NAMALWA (cell line): ENCODE data around the gene MRPS2.
"Not testable (repeated sequence)": the region's sequence is repeated elsewhere in the genome, so short reads cannot be mapped to it uniquely, and the experiment has no call there.

ENCODE experiments used
- DNase-seq: peaks from one replicate; pipeline ENCODE4 v3.0.0-alpha.2; 2015; ENCODE audit warnings: low spot score

The MRPS2 gene

DNA sequence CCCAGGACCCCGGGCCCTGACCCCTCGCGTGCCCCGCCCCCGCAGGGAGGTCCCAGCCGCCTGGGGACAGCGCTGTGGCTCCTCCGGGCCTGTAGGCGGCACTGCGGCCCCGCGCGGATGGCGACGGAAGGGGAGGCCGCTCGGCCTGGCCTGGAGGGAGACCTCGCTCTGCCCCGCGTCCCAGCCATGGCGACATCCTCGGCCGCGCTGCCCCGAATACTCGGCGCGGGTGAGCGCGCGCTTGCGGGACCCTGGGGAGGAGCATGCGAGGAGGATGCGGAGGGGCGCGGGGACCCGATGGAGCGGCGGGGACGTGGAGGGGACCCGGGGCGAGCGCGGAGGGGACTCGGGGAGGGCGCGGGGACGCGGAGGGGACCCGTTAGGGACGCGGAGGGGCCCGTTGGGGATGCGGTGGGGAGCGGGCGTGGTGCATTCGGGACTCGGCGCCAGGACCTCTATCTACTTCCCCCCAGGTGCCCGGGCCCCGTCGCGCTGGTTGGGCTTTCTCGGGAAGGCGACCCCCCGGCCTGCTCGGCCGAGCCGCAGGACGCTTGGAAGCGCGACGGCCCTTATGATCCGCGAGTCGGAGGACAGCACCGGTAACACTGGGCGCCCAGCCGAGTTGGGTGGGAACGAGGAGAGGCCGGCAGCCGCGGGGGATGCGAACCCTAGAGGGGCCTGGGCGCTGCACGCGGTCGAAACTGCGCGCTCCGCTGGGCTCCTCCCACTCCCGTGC lies at the start of gene MRPS2:
MRPS2 (plus strand) TSS at position 158 of the 736 bp plus-strand sequence; CDS start at position 187, 29 bp downstream.
- peak; percentile 89 for DNase-seq

DNA sequence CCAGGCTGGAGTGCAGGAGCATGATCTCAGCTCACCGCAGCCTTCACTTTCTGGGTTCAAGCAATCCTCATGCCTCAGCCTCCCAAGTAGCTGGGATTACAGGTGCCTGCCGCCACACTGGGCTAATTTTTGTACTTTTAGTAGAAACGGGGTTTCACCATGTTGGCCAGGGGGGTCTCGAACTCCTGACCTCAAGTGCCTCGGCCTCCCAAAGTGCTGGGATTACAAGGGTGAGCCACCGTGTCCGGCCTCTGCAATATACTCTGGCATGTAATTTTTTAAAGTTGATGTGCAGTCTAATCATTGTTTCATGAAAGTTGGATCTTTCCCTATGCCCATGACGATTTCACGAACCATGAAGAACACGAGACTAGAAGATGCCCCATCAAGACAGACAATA lies 49.5 kb upstream of the MRPS2 start:
- no peak for DNase-seq

DNA sequence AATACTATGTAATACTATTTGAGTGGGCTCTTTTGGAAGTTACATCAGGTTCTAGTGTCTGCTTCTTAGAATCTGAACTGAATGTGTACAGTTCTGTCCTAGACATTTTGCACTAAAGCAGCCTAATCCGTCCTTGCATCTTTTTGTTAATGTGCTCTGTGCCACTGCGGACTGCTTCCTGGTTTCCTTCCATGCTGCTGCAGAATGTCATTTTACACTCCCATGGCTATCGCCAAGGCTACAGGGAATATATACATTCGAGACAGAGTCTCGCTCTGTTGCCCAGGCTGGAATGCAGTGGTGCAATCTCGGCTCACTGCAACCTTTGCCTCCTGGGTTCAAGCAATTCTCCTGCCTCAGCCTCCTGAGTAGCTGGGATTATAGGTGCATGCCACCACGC lies 48.6 kb upstream of the MRPS2 start:
- DNase-seq: not testable (repeated sequence)

DNA sequence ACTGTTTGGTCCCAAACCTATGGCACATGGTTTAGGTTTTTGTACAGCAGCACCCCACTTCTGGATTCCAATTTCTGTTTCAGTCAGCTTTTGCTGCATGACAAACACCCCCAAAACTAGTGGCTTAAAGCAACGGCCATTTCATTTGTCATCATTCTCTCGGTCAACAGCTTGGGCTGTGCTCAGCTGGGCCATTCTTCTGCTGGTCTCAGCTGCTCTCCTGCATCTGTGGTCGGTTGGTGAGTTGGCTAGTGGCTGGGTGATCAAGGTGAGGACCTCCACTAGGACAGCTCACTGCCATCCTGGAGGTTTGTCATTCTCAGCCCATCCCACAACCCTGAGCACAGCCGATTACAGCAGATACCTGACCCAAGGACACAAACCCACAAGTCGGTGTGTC lies 45.7 kb upstream of the MRPS2 start:
- DNase-seq: no peak

DNA sequence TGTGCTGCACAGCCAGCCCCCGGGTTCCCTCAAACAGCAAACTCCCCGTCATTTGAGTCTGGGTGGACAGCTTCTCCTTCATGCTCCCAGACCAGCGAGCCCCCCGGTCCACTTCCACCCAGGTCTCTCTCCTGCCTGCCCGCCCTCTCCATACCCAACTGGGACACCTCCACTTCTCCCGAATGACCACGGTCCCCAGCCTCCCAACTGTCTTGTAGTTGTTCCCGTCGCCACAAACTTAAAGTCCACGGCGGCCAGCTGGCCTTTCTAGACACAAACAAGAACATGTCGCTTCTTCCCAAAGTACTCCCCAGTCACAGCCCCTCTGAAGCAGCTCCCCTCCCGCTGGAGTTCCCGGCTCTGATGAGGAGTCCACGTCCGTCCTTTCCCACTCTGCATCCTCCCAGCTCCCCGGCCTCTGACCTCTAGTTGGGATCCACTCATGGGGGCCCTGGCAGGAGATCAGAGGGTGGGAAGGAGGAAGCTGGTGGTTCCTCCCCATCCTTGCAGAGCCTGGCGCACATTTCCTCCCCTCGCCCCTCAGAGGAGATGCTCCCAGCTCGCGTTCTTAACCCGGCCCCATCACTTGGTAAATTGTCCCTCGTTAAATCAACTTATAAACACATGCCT lies 45.0 kb upstream of the MRPS2 start:
- DNase-seq: no peak

DNA sequence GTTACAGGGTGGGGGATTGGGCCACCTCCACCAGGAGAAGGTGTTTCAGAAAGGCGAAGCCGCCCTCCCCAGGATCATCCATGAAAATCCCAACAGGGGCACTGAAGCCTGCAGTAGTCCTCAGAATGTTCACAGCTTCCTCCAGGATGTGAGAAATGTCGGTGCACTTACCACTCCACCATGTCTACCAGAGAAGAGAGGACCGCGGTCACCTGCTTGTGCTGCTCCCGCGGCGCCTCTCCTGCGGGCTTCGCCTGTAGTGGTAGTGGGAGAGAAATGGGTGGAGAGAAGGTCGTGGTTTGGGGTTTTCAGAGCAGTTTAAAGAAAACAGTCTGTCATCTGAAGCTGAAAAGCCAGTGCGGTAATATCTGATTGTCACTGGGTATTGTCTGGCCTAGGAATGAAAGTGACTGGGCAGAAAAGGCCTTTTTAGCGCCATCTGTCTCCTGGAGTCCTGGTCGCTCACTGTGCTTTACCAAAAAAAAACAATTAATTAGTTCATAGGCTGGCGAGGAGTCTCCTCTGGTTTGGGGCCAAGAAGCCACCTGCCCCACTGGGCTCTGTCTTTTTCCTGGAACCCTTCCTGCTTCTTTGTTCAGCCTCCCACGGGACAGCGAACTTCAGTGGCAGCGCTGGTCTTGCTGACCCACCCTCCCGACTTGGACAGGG lies 43.9 kb upstream of the MRPS2 start:
- DNase-seq: no peak

DNA sequence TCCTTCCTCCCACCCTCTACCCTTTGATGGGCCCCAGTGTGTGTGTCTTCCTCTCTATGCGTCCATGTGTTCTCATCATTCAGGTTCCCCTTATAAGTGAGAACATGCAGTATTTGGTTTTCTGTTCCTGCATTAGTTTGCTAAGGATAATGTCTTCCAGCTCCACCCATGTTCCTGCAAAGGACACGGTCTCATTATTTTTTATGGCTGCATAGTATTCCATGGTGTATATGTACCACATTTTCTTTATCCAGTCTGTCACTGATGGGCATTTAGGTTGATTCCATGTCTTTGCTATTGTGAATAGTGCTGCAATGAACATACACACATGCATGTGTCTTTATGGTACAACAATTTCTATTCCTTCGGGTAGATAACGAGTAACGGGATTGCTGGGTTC lies 42.0 kb upstream of the MRPS2 start:
- DNase-seq: not testable (repeated sequence)

DNA sequence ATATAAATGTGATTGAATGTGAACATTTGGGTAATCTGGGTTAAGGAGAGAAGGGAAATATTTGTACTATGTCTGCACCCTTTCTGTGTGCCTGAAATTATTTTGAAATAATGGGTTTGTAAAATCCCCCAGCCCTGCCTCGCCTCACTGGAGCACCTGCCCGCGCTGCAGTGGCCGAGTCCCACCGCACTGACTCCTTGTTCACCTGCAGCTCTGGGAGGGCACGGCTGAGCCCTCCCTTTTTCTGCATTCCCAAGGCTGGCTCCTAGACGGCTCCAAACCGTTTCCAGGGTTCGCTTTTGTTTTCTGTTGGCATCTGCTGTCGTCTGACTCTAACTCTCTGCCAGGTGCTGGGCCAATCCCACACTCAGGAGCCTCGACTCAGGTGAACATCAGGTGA lies 38.5 kb upstream of the MRPS2 start:
- no peak for DNase-seq

DNA sequence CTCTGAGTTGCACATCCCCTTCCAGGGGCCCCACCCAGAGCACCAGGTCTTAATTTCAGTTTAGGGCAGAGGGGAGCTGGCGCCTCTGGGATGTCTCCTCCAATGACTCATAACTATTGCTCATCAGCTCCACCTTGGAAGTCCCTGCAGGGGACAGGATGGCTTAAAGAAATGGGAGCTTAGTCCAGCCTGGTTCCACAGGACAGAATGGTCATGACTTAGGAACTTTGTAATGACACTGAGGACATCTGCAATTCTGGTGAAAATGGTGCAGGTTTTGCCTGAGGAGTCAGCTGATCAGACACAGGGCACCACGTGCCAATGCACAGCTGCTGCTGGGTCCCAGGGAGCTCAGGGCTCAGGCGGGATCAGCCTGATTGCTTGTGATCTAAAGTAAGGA lies 37.3 kb upstream of the MRPS2 start:
- no peak for DNase-seq

DNA sequence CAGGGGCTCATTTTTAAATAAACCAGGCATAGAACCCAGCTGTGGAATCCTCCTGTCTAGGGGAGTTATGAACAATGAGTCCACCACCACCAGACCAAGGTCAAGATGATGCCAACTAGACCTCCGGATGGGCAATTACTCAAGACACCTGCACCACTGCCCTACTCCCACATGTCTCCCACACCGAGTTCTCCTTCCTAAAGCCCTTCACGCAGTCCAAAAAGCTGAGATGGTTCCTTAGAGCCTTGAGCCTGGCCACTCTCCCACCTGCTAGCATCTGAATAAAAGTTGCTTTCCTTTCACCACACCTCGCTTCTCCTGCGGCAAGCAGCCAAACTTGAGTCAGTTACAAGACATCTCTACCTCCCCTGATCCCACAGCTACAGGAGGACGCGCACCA lies 36.3 kb upstream of the MRPS2 start:
- no peak for DNase-seq

DNA sequence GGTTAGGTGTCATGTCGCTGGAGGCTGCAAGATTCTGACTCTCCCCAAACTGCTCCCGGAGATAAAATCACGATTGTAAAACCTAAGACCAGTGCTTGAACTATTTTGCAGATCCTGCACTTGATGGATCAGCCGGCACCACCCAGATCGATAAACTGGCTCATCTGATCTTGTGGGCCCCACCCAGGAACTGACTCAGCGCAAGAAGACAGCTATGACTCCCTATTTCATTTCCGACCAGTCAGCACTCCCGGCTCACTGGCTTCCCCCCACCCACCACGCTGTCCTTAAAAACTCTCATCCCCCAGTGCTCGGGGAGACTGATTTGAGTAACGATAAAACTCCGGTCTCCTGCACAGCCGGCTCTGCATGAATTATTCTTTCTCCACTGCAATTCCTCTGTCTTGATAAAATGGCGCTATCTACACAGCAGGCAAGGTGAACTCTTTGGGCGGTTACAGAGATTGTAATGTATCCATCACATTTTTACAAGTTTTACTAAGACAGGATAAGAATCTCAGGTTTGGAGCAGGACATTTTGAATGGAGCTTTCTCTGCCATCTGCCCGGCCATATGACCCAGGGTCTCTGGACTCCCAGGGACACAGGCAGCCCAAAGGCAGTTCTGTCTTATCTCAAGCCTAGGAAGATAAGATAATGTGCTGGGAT lies 31.5 kb upstream of the MRPS2 start:
- no peak for DNase-seq

DNA sequence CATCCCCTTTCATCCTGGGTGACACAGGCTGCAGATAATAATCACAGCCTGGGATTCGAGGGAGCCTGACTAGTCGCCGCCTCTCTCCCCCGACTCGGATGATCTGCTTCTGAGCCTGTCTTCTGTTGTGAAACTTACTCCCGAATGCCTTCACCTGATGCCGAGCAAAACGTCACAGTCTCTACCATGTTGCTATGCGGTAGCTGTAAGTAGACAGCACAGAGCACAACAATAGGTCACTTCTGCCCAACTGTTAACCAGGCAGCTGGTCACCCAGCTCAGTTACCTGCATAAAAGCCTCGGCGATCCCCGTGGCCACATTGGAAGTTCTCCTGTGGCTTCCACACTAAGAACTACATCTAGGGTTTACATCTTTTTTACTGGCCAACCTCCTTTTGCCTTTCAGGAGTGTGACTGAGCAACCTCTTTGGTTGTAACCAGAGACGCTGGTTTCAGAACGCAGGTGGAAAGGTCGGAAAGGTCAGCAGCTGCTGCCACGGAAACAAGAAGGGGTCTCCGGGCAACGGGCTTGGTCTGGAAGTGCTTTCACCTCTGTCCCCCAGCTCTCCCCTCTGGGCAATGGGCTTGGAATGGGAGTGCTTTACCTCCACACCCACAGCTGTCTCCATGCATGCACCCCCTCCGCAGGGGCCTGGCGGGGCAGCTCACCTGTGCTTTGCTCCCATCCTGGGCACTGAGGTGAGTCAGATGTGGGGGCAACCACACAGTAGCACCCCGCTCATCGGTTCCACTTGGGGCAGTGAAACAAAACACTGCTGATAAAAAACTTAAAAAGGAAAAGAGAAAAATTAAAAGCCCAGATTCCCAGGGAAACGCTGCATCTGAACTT lies 28.5 kb upstream of the MRPS2 start:
- no peak for DNase-seq

DNA sequence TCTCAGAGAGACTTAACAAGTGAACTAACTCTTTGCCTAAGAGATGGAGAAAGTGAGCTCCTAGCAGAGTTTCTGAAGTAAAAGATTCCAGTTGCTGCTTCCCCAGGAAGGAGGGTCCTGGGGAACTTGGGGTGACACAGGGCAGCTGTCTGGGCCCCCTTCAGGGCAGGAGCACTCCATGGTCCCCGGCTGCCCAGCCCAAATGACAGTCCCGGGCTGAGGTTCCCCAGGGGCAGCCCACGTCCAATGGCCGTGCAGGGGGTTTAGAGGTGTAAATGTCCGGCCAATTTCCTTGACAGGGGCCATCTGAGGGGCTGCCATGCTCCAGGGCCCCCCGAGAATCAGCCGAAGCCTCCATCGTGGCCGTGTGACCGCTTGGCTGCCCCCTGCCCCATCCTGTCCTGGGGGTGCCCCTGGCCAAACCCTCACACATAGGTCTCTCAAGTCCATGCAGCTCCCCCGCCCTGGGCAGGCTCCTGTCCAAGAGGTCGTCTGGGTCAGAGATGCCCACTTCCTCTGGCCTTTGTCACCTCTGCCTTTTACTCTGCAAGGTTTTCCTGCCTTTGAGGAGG lies 26.4 kb upstream of the MRPS2 start:
- DNase-seq: no peak

DNA sequence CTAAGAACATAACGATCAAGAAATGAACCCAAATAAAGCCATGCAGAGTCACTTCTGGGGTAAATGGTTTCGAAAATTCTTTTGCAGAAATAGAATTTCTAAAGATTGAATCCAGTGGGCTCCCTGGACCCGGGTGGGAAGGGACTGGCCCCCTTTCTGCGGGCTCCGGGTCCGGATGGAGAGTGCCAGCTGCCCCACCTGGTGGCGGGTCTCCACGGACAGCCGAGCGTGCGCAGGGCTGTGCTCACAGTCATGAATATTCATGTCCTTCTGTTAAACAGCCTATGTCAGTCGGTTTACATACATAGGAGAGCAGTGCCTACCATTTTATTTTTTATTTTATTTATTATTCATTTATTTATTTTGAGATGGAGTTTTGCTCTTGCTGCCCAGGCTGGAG lies 25.6 kb upstream of the MRPS2 start:
- peak; percentile 55 for DNase-seq

DNA sequence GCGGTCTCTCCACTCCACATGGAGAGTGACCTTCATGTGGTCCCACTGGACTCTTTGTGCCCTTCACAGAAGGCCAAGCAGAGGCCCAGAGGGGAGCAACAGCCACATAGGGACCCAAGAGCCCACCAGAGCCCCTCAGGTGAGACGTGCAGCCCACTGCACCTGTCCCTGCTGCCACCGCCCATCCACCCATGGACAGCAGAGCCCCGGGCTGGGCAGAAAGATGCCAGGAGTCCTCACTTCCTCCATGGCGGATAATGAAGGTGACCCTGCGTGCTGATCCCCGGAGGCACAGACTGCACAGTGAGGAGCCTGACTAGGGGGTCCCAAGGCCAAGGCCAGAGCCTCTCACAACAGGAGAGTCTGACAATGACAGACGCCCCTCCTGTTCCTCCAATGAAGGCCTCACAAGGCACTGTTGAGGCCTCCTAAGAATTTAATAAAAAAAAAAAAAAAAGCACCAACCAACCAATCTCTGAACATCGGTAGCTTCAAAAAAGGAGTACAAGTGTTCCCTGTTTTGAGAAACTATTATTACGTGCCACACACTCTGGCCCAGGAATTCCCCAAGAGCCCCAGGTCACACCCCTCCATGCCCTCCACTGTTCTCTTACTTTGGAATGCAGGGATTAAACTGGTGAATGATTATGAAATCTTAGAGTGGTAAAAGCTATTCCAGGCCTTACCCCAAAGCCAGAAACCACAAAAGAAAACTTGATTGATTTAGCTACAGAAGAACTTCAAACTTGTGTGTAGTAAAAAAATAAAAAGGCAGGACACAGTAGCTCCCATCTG lies 23.7 kb upstream of the MRPS2 start:
- DNase-seq: no peak

DNA sequence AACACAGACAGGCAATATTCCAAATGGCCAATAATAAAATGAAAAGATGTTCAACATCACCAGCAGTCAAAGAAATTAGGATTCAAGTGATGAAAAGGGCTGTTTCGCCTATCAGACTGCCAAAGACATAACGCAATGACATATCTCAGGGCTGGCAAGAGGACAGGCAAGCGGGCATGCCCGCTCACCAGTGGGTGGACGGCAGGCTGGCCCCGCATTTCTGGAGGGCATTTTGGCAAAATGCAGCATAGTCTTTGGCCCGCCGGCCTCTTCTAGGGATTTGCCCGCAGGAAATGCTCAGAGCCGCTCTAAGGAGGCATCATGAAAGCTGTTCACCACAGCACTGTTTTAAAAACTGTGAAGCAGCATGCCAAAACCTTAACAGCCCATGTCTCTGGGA lies 22.3 kb upstream of the MRPS2 start:
- DNase-seq: no peak

DNA sequence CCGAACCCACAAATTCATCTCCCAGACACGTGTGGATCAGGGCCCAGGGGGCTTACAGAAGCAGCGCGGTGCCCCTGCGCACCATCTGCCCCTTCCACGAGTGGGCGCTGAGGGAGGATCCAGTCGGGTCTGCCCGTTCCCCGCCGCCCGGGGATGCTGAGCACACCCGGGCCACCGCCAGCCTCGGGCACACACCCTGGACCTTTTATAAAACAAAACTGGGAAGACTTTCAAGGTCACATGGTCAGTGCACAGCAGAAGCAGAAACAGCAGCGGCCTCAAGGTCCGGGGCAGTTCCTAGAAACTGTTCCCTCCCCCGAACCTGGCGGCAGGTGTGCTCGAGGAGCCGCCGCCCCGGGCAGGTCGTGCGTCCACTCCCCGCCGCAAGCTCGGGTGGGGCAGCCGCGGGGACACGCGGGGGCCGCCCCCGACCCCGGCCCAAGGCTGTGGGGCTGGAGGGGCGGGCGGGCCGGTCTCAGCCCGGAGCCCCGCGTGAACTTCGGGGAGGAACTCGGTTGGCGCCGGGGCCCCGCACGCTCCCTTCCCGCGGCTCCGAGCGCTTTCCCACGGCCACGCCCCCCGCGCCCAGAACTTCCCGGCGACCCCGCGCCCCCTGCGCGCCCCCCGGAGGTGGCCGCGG lies 21.5 kb upstream of the MRPS2 start:
- no peak for DNase-seq

DNA sequence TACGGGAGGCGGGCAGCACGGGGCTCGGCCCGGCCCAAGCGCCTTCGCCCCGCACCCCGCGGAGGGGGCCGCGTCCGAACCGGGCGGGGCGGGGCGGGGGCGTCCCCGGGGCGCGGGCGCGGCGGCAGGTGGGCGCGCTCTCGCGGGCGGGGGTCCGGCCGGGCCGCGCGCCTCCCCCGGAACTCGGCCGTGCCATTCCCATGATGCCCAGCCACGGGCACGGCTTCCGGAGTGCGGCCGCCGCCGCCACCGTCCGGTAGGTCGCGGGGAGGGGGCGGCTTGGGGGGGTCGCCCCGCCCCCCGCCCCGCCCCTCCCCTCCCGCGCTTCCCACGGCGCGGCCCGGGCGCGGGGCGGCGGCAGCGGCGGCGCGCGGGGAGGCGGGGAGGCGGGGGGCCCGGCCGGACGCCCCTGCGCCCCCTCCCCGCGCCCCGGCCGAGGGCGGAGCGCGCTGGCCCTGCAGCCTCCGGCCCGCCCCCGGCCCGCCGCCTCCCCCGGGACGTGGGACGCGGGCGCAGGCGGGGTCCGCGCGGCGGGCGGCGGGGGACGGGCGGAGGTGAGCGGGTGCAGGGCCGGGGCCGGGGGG lies 20.9 kb upstream of the MRPS2 start, which contains the start of gene PPP1R26:
PPP1R26 (plus strand) TSS at position 314 of the 584 bp plus-strand sequence. CDS start 4,729 bp downstream, outside the sequence.
- no peak for DNase-seq

DNA sequence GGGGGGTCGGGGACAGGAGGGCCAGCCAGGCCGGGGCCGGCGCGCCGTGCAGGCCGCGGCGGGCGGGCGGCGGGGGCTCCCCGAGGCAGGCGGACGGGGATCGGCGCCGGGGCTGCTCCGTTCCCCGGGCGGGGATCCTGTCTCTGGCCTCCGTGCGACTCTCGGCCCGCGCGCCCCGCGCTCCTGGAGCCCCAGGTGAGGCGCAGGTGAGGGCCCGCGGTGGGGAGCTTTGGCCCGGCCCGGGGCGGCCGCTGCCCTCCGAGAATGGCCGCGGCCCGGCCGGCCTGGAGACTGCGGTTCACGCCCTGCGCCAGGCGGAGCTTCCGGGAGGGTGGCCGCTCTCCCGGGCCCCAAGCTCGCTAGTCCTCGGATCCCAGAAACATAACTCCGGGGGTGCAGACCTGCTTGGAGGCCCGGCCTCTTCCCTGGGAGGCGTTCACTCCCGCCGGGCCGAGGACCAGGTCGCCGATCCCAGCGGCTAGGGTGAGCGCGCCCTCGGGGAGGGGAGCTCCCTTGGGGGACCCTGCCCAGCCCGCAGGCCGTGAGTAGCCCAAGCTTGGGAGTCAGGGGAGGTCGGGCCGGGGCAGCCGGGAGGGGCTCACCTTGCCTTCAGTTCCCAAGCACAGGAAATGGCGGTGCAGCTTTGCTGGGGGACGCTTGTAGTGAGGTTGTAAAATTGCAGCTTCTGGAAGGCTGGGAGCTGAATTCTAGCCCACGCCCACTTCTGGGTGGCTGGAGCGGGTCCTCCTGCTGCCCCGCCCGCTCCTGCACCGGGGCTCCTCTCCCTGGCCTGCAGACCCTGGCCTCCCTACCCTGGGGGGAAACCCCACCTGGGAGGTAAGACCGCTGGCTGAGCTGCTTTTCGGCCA lies 20.2 kb upstream of the MRPS2 start:
- DNase-seq: no peak
